Activated T-helper 17 cell treated with anti-CD3 and anti-CD28 coated beads, Interleukin-2, amount 50 U/mL, for 72 hours (primary cell): Measurements from ENCODE around the gene KSR2. TPM values are rescaled to one million over a fixed set of nuclear protein-coding genes. Genes with fewer than 3 reads are reported as not detected.

Experiments used
- ATAC-seq: fragments of 150-1000 bp; cut with Tn5 transposase; replicated peaks from 2 replicates; pipeline ENCODE4 v1.10.0; 2021; ENCODE audit warnings: mild to moderate bottlenecking, moderate library complexity
- H3K27ac Mint-ChIP-seq: one replicate; pipeline ENCODE4 v1.8.0; 2022; ENCODE audit warnings: mixed read lengths
- H3K27me3 Mint-ChIP-seq: one replicate; pipeline ENCODE4 v1.8.0; 2022; ENCODE audit warnings: mixed read lengths
- H3K36me3 Mint-ChIP-seq: one replicate; pipeline ENCODE4 v1.8.0; 2022; ENCODE audit warnings: low read depth, mild to moderate bottlenecking, mixed read lengths
- H3K4me1 Mint-ChIP-seq: one replicate; pipeline ENCODE4 v1.8.0; 2022; ENCODE audit warnings: mixed read lengths
- H3K4me3 Mint-ChIP-seq: one replicate; pipeline ENCODE4 v1.8.0; 2022; ENCODE audit warnings: mild to moderate bottlenecking, mixed read lengths
- H3K9me3 Mint-ChIP-seq: one replicate; pipeline ENCODE4 v1.8.0; 2022; ENCODE audit warnings: mixed read lengths
- total RNA-seq, 2 donors: library from RNA; stranded (reverse); gene quantifications; one replicate each; pipeline ENCODE4 v1.2.3, GENCODE V29; 2022

The KSR2 gene
- total RNA-seq, 2 donors from 2014 or later = 0.06 to 0.93 TPM

DNA sequence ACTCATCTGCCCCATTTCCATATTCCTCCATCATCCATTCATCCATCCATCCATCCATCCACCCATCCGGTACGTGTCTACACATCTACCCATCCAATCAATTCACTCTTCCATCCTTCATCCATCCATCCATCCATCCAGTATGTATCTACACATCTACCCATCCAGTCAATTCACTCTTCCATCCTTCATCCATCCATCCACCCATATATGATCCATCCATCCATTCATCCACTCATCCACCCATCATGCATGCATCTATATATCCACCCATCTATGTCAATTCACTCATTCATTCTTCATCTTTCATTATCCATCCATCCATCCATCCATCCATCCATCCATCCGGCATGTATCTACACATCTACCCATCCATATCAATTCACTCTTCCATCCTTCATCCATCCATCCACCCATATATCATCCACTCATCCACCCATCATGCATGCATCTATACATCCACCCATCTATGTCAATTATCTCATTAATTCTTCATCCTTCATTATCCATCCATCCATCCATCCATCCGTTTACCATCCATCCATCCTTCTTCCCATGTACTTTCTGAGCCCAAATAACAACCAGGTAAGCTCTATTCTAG, 498.8 kb downstream of the KSR2 start:
- Mint-ChIP-seq H3K27ac (no peak overlapping the region), H3K27me3 (peaks cover 5% of the 10 kb centered on the region), H3K36me3 (no peaks in the 10 kb centered on the region), H3K4me1 (no peaks in the 10 kb centered on the region), H3K4me3 (no peak overlapping the region), H3K9me3 (peaks cover 3% of the 10 kb centered on the region)
- ATAC-seq = no peak

DNA sequence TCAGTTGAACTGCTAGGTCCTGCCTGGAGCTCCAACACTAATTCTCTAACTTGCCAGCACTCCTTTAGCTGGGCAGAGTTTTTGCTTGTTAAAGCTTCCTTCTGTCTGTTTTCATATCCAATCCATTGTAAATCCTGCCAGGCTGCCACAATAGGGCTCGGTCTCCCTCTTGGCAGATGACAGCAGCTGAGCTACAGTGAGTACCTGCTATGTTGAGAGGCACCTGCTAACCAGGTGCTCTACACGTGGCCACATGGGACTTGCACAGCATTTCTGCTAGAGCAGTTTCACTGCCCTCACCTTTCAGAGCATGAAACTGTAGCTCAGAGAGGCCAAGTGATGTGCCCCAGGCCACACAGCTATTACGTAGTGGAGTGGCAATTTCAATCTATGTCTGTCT, 500.8 kb downstream of the KSR2 start:
- Mint-ChIP-seq H3K36me3 (no peaks in the 10 kb centered on the region), H3K27ac (no peak overlapping the region), H3K4me1 (no peaks in the 10 kb centered on the region), H3K9me3 (peaks cover 3% of the 10 kb centered on the region), H3K27me3 (peaks cover 3% of the 10 kb centered on the region), H3K4me3 (no peak overlapping the region)
- no peak for ATAC-seq

DNA sequence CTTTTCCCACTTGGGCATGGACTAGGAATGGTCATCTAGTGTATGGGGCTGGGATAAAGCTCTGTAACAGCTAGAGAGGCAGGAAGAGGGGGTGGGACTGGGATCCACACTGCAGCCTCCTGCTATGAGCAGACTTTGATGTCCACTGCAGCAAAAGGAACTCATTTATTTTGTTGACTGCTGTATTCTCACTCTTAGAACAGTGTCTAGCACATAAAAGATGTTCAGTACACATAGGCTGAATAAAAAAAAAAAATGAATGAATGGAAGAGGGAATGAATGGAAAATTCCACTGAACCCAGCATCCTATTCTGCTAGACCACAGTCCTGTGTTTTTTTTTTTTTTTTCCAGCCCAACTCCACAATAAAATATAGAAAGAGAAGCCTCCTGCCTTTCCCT, 501.2 kb downstream of the KSR2 start:
- no peak for ATAC-seq
- Mint-ChIP-seq H3K9me3 (peaks cover 3% of the 10 kb centered on the region), H3K4me3 (no peak overlapping the region), H3K27ac (no peak overlapping the region), H3K36me3 (no peaks in the 10 kb centered on the region), H3K27me3 (no peaks in the 10 kb centered on the region), H3K4me1 (no peaks in the 10 kb centered on the region)

DNA sequence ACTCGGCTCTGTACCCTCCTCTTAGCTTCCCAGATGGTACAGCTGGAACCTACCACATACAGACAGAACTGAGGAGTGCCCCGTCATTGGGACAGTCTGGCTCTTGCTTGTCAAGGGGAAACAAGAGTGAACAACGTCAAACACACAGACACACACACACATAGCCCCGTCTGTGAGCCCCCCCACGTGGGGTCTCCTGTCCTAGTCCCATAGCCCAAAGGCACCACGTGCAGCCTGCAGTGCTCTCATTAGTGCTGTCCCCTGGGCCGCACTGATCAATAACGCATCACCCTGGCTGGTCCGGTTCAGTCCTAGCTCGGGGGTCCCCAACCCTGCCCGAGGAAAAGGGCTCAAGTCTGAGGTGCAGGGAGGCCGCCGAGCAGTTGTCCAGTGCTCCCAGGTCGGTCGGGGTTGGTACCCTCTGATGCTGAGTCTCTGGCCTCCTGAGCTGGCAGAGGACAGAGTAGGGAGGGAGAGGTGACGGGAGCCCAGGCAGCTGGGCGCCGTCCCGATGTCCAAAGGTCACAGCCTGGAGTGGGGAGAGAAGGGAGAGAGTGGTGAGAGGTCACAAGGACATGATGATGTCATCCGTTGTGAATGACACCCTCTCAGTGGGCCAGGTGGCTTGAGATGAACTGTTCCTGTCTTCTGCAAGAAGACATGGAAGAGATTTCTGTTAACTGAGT, 502.0 kb downstream of the KSR2 start:
- no peaks in the 10 kb centered on the region for H3K27me3 Mint-ChIP-seq
- ATAC-seq = no peak
- no peaks in the 10 kb centered on the region for H3K36me3 Mint-ChIP-seq
- H3K27ac Mint-ChIP-seq = no peak overlapping the region
- no peaks in the 10 kb centered on the region for H3K4me1 Mint-ChIP-seq
- H3K4me3 Mint-ChIP-seq = no peak overlapping the region
- H3K9me3 Mint-ChIP-seq = peaks cover 3% of the 10 kb centered on the region

DNA sequence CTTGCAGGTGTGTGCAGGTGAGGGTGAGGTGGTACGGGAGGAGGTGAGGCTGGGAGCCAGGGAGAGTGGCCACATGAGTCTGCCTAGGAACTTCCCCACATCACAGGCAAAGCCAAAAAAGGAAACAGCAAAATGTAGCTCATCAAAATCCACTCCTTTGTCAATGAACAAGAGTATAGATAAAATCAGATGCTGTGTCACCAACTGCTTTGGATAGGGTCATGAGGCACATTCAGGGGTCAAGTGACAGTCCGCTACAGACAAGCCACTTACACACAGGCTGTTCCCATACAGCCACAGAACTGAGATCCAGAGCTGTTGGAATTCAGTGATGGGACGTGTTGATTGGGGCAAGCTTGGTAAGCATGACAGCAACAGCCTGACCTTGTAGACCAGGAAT, 507.1 kb downstream of the KSR2 start:
- no peak overlapping the region for H3K27ac Mint-ChIP-seq
- H3K27me3 Mint-ChIP-seq = no peaks in the 10 kb centered on the region
- H3K4me3 Mint-ChIP-seq = no peak overlapping the region
- H3K9me3 Mint-ChIP-seq = no peaks in the 10 kb centered on the region
- no peak for ATAC-seq
- no peaks in the 10 kb centered on the region for H3K4me1 Mint-ChIP-seq
- H3K36me3 Mint-ChIP-seq = no peaks in the 10 kb centered on the region

DNA sequence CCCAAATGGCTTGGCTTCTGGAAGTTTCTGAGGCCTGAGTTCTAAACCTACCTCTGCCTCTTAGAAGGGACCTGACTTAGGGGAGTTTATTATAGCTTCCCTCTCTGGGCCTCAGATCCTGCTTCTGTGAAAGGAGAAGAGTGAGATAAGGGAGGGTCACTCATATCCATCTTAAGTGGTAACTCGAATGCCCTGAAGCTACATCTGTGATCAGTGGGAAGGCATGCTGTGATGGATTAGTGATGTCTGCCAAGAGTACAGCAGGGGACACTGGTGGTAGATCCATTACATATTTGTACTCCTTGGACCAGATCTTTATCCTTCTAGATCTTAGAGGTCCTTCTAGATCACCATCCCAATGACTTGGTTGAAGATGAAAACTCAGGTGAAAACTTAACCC, 509.6 kb downstream of the KSR2 start:
- H3K9me3 Mint-ChIP-seq = peaks cover 3% of the 10 kb centered on the region
- H3K27me3 Mint-ChIP-seq = no peaks in the 10 kb centered on the region
- no peak overlapping the region for H3K27ac Mint-ChIP-seq
- no peaks in the 10 kb centered on the region for H3K36me3 Mint-ChIP-seq
- H3K4me1 Mint-ChIP-seq = no peaks in the 10 kb centered on the region
- no peak overlapping the region for H3K4me3 Mint-ChIP-seq
- no peak for ATAC-seq

DNA sequence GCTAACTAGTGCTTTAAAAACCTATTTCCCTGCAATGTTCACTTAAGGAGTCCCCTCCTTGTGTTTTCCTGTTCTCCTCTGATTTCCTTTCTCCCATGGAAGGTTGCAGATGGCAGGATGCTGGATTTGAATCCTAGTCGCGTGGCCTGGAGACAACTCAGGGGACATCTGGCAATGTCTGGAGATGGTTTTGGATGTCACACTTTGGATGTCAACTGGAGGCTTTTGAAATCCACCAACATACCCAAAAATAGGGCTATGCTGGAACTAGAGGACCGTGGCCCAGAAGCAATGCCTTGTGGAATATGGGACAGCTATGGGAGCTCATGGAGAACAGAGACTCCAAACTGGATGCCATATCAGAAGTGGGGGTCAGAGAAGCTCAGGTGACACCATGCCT, 511.6 kb downstream of the KSR2 start:
- no peaks in the 10 kb centered on the region for H3K36me3 Mint-ChIP-seq
- peaks cover 3% of the 10 kb centered on the region for H3K9me3 Mint-ChIP-seq
- no peaks in the 10 kb centered on the region for H3K27me3 Mint-ChIP-seq
- no peak overlapping the region for H3K27ac Mint-ChIP-seq
- no peaks in the 10 kb centered on the region for H3K4me1 Mint-ChIP-seq
- no peak for ATAC-seq
- no peak overlapping the region for H3K4me3 Mint-ChIP-seq

DNA sequence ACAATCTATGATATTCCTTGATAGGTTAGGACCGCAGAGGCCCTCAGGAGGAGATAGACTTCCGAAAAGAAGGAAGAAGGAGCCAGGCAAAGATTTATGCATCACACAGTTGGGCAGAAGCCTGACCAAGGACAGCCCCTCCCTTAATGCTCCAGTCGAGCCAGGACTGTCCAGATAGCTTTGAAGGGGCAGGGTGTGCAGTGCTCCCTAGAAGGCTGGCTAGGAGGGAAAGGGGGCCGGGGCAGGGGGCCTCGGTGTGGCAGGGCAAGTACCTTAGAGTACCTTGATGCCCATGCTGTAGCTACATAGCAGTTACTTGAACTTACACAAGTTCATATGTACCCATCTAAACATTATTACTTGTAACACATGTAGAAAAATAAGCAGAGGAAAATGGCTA, 512.7 kb downstream of the KSR2 start:
- Mint-ChIP-seq H3K9me3 (peaks cover 3% of the 10 kb centered on the region), H3K27ac (no peak overlapping the region), H3K36me3 (no peaks in the 10 kb centered on the region), H3K27me3 (no peaks in the 10 kb centered on the region), H3K4me1 (no peaks in the 10 kb centered on the region), H3K4me3 (no peak overlapping the region)
- no peak for ATAC-seq

DNA sequence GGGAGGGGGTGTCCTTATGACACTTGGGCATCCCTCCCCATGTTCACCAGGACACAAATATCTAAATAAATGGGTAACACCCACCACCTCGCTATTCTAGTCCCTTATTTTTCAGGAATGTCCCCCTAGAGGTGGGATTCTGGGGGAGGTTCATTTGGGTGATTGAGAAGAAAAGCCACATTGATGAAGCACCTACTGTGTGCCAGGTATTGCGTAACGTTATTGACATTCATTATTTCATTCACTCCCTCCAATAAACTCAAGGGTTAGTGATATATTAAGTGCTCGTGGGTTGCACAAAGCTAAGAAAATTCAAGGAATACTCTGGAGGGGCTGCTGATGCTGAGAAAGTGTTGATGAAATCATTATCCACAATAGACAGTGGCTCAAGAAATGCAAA, 514.8 kb downstream of the KSR2 start:
- H3K4me3 Mint-ChIP-seq = no peak overlapping the region
- H3K27me3 Mint-ChIP-seq = no peaks in the 10 kb centered on the region
- no peak for ATAC-seq
- H3K4me1 Mint-ChIP-seq = no peaks in the 10 kb centered on the region
- H3K9me3 Mint-ChIP-seq = peaks cover 3% of the 10 kb centered on the region
- H3K36me3 Mint-ChIP-seq = no peaks in the 10 kb centered on the region
- no peak overlapping the region for H3K27ac Mint-ChIP-seq

DNA sequence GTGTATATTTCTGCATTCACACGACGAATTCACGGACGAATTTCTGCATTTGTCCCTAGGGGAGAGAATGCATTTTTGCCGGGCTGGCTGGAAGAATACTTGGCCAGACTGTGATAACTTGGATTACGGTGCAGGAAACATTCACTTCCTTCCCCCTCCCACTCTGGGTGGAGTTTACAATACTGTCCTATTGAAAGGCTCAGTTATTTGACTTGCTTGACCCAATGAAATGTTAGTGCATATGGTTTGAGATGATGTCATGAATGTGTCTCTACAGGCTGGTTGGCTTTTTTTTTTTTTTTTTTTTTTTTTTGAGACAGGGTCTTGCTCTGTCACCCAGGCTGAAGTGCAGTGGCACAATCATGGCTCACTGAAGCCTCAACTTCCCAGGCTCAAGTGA, 516.7 kb downstream of the KSR2 start:
- Mint-ChIP-seq H3K4me1 (no peaks in the 10 kb centered on the region), H3K4me3 (no peak overlapping the region), H3K27ac (no peak overlapping the region), H3K27me3 (no peaks in the 10 kb centered on the region), H3K9me3 (peaks cover 3% of the 10 kb centered on the region), H3K36me3 (no peaks in the 10 kb centered on the region)
- no peak for ATAC-seq

DNA sequence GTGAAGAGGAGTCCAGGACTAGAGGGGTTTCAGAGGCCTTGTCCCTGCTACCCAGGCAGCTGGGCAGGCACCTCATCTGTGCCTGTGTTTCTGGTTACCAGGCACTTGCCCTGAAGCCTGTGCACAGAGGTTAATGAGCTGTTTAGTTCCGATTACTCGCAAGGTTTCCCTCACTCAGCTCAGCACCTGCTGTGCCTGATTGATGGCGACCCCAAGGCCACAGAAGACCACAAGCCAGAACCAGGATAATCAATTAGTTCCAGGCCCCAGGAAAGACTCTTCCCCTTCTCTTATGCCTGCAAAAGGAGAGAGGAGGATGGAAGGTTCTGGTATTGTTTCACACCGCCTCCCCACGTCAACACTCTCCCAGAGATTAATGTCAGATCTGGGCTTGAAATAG, 518.6 kb downstream of the KSR2 start:
- no peak overlapping the region for H3K27ac Mint-ChIP-seq
- no peak overlapping the region for H3K4me3 Mint-ChIP-seq

DNA sequence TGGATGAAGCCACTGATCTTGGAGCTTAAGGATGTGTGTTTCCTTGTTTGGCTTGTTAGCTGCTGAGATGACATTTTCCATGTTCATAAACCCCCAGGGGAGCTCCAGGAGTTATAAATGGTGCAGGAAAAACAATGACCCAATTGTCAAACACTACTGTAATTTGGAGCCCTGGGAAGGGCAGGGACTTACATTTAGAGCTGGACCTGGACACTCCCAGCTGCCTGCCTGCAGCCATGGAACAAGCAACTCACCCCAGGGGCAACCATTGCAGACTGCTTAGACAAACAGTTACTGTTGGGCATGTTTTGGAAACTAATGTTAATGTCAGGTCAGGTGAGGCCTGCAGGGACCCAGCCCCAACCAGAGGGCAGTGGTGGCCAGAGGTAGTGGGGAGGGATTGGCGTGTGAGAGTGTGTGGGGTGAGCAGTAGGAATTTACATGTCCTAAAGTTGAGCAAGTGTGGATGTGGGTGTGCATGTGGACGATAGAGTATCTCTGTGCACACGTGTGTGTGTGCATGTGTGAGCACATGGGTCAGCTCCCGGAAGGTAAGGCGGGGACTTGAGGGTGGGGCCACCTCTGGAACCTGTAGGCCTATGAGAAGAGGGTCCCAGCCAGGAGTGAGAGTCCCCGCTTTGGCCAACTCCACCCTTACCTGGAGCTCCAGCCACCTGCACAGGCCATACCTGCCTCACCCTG, 521.0 kb downstream of the KSR2 start:
- ATAC-seq = no peak
- no peak overlapping the region for H3K27ac Mint-ChIP-seq
- no peaks in the 10 kb centered on the region for H3K4me1 Mint-ChIP-seq
- H3K4me3 Mint-ChIP-seq = no peak overlapping the region
- no peaks in the 10 kb centered on the region for H3K36me3 Mint-ChIP-seq
- H3K9me3 Mint-ChIP-seq = no peaks in the 10 kb centered on the region
- no peaks in the 10 kb centered on the region for H3K27me3 Mint-ChIP-seq

More for the DNA sequence above, 518.6 kb downstream of the KSR2 start:
- Mint-ChIP-seq H3K27me3 (no peaks in the 10 kb centered on the region), H3K36me3 (no peaks in the 10 kb centered on the region), H3K4me1 (no peaks in the 10 kb centered on the region), H3K9me3 (no peaks in the 10 kb centered on the region)
- no peak for ATAC-seq

DNA sequence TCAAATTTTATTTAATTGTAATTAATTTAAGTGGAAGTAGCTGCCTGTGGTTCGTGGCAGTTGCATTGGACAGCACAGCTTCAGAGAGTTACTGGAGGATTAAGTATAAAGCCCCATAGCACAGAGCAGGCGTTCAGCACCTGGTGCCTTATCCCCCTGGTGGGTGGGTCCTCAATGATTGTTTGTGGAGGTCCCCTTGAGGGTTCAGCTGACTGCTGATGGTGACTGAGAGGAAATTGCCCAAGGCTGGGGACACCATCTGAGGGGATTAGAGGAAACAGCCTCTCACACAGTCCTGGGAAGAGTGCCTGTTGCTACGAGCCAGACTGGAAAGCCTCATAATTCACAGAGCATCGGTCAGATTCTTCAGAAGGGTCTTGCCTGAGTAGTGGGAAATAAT, 524.0 kb downstream of the KSR2 start:
- no peaks in the 10 kb centered on the region for H3K27me3 Mint-ChIP-seq
- no peaks in the 10 kb centered on the region for H3K36me3 Mint-ChIP-seq
- no peak overlapping the region for H3K27ac Mint-ChIP-seq
- ATAC-seq = no peak
- no peaks in the 10 kb centered on the region for H3K4me1 Mint-ChIP-seq
- H3K4me3 Mint-ChIP-seq = no peak overlapping the region
- H3K9me3 Mint-ChIP-seq = no peaks in the 10 kb centered on the region

DNA sequence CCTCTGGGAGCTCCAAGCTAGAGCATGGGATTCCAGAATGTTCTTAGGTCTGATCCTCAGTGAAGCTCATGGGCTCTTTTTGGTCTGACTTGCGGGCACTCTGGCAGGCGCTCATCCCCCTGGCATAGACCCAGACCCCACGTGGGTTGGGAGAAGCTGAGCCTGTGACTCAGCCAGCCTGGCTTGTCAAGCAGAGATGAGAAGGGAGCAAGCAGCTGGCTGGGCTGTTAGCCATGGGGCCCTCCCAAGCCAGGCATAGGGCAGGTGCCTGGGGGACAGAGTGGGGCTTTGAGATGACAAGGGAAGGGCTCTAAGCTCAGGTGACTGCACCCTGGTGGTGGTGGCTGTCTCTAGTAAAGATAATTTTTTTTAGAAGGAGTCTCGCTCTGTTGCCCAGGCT, 527.0 kb downstream of the KSR2 start:
- Mint-ChIP-seq H3K4me3 (no peak overlapping the region), H3K9me3 (no peaks in the 10 kb centered on the region), H3K27ac (no peak overlapping the region), H3K4me1 (no peaks in the 10 kb centered on the region), H3K27me3 (no peaks in the 10 kb centered on the region), H3K36me3 (no peaks in the 10 kb centered on the region)
- ATAC-seq = no peak

DNA sequence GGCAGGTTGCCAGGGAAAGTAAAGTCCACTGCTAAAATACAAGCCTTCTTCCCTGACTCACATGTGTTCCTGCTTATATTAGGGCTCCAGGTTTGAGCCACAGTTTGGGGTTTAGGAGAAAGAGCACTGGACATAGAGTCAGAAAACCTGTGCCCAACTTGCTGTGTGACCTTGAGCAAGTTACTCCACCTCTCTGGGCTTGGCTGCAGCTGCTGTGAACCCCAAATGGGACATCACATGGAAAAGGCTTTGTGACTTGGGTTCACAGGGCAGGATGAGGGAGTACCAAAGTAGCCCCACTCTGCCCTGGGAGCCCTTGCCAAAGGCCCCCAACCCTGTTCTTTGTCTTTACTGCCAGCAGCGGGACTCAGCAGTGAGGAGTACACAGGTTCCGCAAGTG, 528.4 kb downstream of the KSR2 start:
- Mint-ChIP-seq H3K4me3 (no peak overlapping the region), H3K27ac (no peak overlapping the region), H3K4me1 (no peaks in the 10 kb centered on the region), H3K27me3 (no peaks in the 10 kb centered on the region), H3K36me3 (no peaks in the 10 kb centered on the region), H3K9me3 (no peaks in the 10 kb centered on the region)
- ATAC-seq = no peak
